Measurements from ENCODE around the gene GIMD1. TPM values are rescaled to one million over a fixed set of nuclear protein-coding genes. Genes with fewer than 3 reads are reported as not detected.
A peak's percentile ranks its signal among the peaks of the same experiment; 100 is the strongest.
"Not testable (repeated sequence)": the region's sequence is repeated elsewhere in the genome, so short reads cannot be mapped to it uniquely, and the experiment has no call there.

The GIMD1 gene
- not detected for polyA plus RNA-seq (ENCODE audit: insufficient read length)

GRCh38 chr4:106368678-106369077, at the start of gene GIMD1:
GIMD1 (minus strand) TSS chr4:106368778; CDS start chr4:106367435, 1,343 bp downstream.
- no peak for DNase-seq

GRCh38 chr4:106414366-106414765, 45.8 kb upstream of the GIMD1 start:
- DNase-seq: no peak

- DNase-seq: no peak
Observed at GRCh38 chr4:106409901-106410889, 41.6 kb upstream of the GIMD1 start.

- DNase-seq: not testable (repeated sequence)
Observed at GRCh38 chr4:106408004-106408403, 39.4 kb upstream of the GIMD1 start.

DNA sequence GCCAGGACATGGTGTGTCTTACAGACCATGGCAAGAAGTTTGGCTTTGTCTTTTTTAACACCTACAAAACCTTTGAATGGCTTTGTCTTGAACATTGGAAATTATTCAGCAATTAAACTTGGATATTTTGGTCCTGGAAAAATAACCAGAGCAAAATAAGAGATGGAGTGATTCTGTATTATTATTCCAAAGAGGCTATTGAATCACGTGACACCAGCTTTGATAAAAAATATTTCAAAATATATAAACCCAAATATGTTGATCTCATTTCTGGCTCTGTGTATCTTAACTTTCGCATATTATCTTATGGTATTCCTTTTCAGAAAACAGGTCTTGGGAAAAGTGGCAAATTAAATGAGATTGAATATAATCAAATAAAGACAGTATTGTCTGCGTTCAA, 32.6 kb upstream of the GIMD1 start:
- no peak for DNase-seq

GRCh38 chr4:106398898-106399297, 30.3 kb upstream of the GIMD1 start:
- DNase-seq: not testable (repeated sequence)

DNA sequence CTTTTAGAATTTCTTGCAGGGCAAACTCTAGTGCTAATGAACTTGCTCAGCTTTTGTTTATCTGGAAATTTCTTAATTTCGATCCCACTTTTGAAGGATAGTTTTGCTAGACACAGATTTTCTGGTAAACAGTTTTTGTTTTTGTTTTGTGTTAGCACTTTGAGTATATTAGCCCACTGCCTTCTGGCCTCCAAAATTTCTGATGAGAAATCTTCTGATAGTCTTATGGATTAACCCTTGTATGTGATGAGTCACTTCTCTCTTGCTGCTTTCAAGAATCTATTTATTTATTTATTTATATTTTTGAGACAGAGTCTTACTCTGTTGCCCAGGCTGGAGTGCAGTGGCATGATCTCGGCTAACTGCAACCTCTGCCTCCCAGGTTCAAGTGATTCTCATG, 27.0 kb upstream of the GIMD1 start:
- no peak for DNase-seq

DNA sequence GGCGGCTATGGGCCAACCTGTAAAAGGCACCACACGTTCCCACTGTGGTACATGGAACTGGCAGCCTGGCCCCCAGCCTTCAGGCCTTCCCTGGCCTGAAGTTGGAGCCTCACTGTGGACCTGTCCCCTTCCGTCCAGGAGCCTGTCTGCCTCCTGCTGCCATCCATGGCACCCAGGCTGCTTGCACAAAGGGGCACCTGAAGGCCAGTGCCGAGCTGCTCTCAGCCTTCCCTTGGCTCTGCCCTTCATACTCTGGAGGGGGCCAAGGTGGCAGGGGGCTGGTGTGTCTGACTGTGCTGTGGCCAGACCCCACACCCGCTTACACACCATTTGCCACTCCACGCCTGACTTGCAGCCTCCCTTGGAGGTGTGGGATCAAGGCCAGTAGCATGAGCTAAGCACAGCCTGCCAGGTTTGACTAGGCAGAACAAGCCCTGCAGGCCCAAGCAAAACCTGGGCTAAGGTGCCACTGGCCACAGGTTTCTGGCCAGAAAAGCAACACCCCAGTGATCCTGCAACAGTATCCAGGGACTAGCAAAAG, 17.3 kb upstream of the GIMD1 start:
- no peak for DNase-seq

- DNase-seq: no peak
Observed at GRCh38 chr4:106384878-106385277, 16.3 kb upstream of the GIMD1 start.

DNA sequence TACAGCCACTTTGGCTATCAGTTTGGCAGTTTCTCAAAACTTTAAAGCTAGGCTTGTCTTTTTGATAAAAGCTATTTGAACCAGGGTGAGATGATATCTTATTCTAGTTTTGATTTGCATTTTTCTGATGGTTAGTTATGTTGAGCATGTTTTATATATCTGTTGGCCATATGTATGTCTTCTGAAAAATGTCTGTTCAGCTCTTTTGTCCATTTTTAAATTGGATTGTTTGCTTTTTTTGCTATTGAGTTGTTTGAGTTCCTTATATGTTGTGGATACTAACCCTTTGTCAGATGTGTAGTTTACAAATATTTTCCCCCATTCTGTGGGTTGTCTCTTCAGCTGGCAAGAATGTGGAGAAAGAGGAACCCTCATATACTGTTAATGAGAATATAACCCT, 11.6 kb upstream of the GIMD1 start:
- DNase-seq: no peak

DNA sequence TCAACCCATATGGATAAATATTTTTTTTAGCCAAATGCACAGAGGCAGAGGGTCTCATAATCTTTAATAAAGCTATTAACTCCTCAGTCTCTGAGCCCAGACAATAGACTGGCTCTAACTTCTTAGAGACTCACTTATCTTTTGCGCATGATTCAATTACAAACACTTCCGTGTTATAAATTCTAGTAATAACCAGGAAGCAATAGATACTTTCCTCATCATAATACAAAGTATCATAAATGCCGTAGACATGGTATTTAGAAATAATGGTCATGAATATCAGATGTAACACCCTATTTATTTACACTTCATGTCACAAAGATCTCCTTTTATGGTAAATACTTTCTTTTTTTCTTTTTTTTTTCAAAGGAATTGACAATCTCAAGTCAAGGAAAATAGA, 4.4 kb upstream of the GIMD1 start:
- no peak for DNase-seq

DNA sequence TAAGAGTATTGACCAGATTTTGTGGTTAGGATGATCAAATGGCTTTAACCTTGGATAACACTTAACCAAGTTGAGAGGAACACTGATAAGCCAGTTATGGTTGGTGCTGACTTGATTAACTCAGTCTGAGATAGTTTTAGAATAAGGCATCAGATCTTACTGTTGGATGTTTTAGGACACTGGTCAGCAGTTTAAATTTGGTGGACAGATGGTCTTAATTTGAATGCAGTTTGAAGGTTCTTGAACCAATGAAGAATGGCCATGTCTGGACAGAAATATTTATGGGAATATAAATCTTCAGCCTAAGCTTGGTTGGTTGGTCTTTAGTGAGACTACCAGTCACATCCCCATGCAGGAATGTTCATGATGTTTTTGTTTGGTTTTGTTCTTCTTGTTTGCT, 2.6 kb upstream of the GIMD1 start:
- DNase-seq: no peak

GRCh38 chr4:106370214-106370613, 1.6 kb upstream of the GIMD1 start:
- no peak for DNase-seq

DNA sequence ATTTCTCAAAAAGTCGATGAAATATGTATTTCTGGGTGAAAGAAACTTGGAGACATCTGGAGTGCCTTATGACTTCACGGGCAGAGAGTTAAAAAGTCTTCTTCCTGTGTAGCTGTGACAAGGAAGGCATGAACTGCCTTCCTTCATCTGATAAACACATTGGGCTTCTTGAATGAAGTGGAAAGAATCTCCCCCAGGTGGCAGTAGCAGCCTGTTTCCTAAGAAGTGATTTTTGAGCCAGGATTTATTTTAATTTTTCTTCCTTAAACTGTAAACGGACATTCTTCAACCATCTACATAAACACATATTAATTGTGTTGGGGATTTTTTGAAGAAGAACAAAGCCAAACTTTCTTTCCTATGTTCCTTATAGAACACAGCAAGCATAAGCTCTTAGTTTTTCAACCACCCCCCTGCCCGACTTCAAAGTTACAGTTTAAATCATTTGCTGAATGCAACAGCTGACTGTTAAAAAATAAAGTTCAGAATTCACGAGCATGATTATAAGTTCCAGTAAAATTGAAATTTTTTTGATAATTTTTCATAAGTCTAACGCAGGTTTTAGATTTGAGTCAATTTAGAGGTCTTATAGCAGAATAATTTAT, 980 bp upstream of the GIMD1 start:
- peak; percentile 76 for DNase-seq

DNA sequence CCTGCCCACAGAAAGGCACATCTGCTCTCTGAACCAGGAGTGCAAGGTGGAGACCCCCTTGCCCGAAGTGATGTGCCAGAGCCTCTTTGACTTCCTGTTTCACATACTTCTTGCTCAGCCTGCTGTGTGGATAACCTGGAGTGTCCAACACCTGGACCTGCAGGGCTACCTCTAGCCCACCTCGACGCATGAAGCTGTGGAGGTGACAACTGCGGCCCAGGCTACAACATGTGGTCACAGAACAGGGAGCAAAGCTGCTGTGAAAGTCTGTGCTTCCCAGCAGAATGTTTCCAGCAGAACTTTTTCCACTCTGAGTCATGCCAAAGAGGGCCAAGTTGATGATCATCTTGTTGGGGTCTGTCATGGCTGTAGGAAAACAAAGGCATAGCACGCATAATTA, 1.5 kb downstream of the GIMD1 start:
- DNase-seq: no peak

DNA sequence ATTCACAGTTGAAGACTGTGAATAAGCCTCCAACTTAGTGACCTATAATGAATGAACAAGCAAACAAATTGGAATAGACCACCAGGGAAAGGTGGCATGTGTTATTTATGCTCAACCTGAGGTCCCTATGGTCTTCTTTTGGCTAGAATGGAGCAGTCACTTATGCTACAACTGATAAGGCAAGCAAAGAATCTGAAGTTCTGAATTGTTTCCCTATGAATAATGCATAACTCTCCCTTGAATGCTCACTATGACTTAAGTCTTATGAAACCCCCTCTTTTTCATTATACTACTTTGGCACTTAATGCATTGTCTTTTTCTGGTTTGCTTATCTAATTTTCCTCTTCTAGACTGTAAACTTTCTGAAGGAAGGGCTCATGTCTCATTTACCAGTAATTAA, 2.6 kb downstream of the GIMD1 start:
- DNase-seq: no peak

GRCh38 chr4:106365613-106366012, 3.0 kb downstream of the GIMD1 start:
- DNase-seq: peak; percentile 40

DNA sequence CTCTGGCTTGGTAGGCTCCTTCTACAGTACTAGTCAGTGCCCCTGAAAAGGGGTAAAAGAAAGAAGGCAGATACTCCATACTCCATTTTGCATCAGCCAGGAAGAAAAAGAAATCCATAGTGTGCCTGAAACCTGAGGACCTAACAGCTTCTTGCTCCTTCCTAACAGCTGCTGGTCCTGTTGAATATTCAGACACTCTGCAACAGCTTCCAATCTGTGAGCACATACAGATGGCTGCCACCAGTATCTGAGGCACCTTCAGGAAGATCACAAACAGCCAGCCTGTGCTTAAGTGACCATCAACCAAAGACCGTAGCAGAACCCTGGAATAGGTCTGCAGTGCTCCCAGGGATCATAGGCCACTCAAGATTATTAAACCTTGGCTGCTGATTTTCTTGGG, 4.3 kb downstream of the GIMD1 start:
- DNase-seq: no peak

DNA sequence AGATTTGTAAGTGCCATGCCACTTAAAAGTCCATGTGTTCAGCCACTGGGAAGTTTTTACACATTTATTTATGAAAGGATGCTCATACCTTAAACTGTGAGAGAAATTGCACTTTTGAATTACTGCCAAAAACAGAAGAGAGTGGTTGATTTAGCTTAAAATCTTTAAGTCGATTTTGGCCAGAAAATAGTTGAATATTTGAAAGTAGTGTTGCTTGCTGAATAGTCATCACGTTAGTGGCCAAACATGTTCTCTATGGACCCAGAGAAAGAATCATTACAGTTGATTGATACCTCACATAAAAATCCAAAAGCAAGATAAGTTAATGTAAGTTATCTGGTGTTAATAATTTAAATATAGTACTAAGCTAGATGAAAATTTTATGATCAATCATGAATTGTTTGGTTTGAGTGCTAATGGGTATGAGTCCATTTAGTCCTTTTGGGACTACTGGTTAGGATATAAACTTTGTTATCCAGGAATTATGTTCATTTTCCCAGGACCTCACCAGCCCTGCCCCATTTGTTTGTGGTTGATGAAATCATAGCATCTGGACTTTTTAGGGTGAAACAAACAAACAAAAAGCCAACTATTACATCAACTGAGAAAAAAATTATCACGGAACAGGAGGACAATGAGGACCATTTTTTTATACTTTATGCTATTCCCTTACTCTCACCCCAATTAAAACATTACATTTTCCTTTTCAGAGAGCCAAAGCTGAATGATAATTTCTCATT, 6.3 kb downstream of the GIMD1 start:
- DNase-seq: no peak

DNA sequence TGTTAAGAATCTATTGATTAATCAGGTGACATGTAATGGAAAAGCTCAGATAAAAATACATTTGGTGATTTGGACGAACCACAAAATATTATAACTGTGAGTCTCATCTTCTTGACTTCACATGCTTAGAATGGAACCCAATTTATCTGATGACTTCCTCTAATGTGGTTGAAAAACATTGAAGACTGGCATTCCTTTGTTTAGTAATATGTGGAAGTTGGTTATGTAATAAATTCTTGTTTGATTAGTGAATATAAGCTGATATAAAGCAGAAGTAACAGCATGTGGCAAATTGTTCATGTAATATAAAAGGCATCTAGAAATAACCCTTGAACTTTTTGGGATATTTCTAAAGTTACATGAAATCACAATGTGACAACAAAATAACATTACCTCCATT, 9.7 kb downstream of the GIMD1 start:
- DNase-seq: no peak

DNA sequence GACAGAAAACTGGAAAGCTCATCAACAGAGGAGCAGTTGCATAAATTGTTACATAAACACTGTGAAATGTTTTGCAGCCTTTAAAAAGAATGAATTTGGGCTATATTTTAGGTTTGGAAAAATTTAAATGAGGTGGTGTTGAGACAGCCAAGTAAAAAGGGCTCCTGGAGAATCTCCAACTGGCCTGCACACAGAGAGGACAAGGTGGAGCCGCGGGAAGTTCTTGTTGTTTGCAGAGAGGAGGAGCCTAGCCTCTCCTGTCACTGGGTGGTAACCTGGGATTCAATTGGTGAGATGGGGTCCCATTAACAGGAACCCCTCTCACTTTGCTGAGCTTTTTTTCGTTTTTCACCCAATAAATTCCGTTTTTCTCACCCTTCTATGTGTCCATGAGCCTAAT, 13.4 kb downstream of the GIMD1 start:
- peak; percentile 58 for DNase-seq

DNA sequence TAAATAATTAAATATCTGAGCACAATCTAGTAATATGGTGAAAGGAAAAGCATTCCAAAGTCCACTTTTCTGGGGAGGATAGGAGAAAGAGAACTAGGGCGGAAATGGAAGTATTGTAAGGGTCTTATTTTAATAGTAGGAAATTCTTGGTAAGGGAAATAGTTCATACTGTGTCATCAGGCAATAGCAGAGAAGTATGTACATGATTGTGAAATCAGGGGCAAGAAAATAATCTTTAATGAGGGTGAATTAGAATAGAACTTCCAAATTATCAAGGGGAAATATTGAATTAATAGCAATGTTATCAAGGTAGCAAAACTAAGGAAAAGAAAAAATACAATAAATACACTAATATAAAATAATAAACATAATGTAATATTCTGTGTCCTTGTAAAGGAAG, 14.8 kb downstream of the GIMD1 start:
- no peak for DNase-seq

DNA sequence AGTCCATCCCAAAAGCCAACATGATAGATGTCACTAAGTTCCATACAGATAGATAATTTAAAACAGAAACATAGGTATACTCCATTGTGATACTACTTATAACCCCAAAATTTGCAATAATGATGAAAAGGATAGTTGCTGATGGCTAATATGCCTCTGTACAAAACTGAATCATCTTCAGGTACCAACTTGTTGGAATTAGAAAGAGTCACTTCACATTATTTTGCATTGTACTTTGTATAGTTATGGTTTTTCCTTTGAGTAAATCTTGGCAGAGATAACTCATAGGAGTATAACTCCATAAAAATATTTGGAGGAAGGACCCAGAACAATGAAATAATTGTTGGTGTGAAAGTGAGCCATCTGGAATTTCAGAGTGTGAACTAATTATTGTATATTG, 17.6 kb downstream of the GIMD1 start:
- no peak for DNase-seq
